Astrocyte (in vitro differentiated cells and primary cell): ENCODE measurements around the gene TMED10. TPM values are rescaled to one million over a fixed set of nuclear protein-coding genes. Genes with fewer than 3 reads are reported as not detected.

Experiments
- DNase-seq: peaks from one replicate; pipeline ENCODE4 v3.0.0-alpha.2; 2010; ENCODE audit warnings: low read depth
- FAIRE-seq: peaks from 2 replicates; lab custom pipeline; 2011; peaks lifted over from hg19 to GRCh38; lab: Jason Lieb, UNC
- H2AFZ ChIP-seq: 2 replicates; pipeline ENCODE4 v1.6.0; 2012; ENCODE audit warnings: low read depth, low read length, inconsistent platforms
- H3K27ac ChIP-seq: 2 replicates; pipeline ENCODE4 v1.5.1; 2011; ENCODE audit warnings: low read depth, low read length, inconsistent platforms
- H3K27me3 ChIP-seq: 2 replicates; pipeline ENCODE4 v1.6.0; 2011; ENCODE audit warnings: low read length, inconsistent platforms; ENCODE audit not compliant: insufficient read depth
- H3K36me3 ChIP-seq: 2 replicates; pipeline ENCODE4 v1.5.1; 2011; ENCODE audit warnings: low read length, inconsistent platforms; ENCODE audit not compliant: insufficient read depth
- H3K4me1 ChIP-seq: 2 replicates; pipeline ENCODE4 v1.5.1; 2011; ENCODE audit warnings: low read length, inconsistent platforms; ENCODE audit not compliant: insufficient read depth
- H3K4me2 ChIP-seq: 2 replicates; pipeline ENCODE4 v1.6.0; 2012; ENCODE audit warnings: low read length, inconsistent platforms
- H3K4me3 ChIP-seq: 2 replicates; pipeline ENCODE4 v1.5.1; 2011; ENCODE audit warnings: low read depth, mild to moderate bottlenecking, low read length, inconsistent platforms; ENCODE audit not compliant: insufficient read depth
- H3K79me2 ChIP-seq: 2 replicates; pipeline ENCODE4 v1.6.0; 2012; ENCODE audit warnings: mild to moderate bottlenecking, low read length, inconsistent platforms; ENCODE audit not compliant: insufficient read depth
- H3K9ac ChIP-seq: 2 replicates; pipeline ENCODE4 v1.6.0; 2012; ENCODE audit warnings: mild to moderate bottlenecking, low read length, inconsistent platforms
- H3K9me3 ChIP-seq: 2 replicates; pipeline ENCODE4 v1.5.1; 2012; ENCODE audit warnings: low read depth, mild to moderate bottlenecking, low read length, inconsistent platforms; ENCODE audit not compliant: insufficient read depth
- H4K20me1 ChIP-seq: 2 replicates; pipeline ENCODE4 v1.6.0; 2012; ENCODE audit warnings: low read length, inconsistent platforms; ENCODE audit not compliant: insufficient read depth
- H3K27ac Mint-ChIP-seq: one replicate; pipeline ENCODE4 v1.8.0; 2021; ENCODE audit warnings: mild to moderate bottlenecking, mixed read lengths; ENCODE audit not compliant: unreplicated experiment
- H3K27me3 Mint-ChIP-seq: one replicate; pipeline ENCODE4 v1.8.0; 2021; ENCODE audit warnings: low read depth, mixed read lengths; ENCODE audit not compliant: unreplicated experiment
- H3K36me3 Mint-ChIP-seq: one replicate; pipeline ENCODE4 v1.8.0; 2021; ENCODE audit warnings: low read depth, mixed read lengths; ENCODE audit not compliant: unreplicated experiment
- H3K4me1 Mint-ChIP-seq: one replicate; pipeline ENCODE4 v1.8.0; 2021; ENCODE audit warnings: low read depth, mixed read lengths; ENCODE audit not compliant: unreplicated experiment
- H3K4me3 Mint-ChIP-seq: one replicate; pipeline ENCODE4 v1.8.0; 2021; ENCODE audit warnings: mild to moderate bottlenecking, moderate library complexity, mixed read lengths; ENCODE audit not compliant: unreplicated experiment
- H3K9me3 Mint-ChIP-seq: one replicate; pipeline ENCODE4 v1.8.0; 2021; ENCODE audit warnings: mild to moderate bottlenecking, mixed read lengths; ENCODE audit not compliant: unreplicated experiment
- EZH2 ChIP-seq: IDR thresholded peaks from 2 replicates; pipeline ENCODE4 v1.6.1; 2012; ENCODE audit warnings: mild to moderate bottlenecking, low read length, inconsistent platforms; ENCODE audit not compliant: insufficient read depth
- total RNA-seq: library from RNA; stranded (reverse); gene quantifications from 2 replicates; pipeline ENCODE4 v1.2.1, GENCODE V29; 2021
- TF ChIP-seq, protein P1 (sequence below): IDR thresholded peaks from 2 replicates; pipeline ENCODE4 v1.5.1; 2011; ENCODE audit warnings: low read depth, mild to moderate bottlenecking, inconsistent platforms, low read length, moderate library complexity; ENCODE audit not compliant: insufficient read depth

Gene TMED10
- total RNA-seq, 1 donor from 2014 or later: 331 TPM

DNA sequence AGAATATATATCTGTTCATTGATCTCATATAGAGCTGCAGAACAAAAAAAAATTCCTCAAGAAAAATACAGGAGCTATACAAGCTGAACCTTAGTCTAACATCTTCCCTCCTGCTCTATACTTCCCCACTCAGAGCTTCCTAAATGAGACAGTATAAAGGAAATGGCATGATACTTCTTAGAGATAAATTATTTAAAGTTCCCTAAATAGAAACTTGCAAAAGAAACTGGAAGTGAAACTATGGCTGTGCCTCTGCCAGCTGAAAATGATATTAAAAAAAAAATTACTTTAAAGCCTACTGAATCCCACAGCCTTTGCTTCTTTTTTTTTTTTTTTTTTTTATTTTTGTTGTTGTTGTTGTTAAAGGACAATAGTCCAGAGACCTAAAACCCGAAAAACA, 37.9 kb downstream of the TMED10 start:
- H3K27me3 Mint-ChIP-seq: no peaks in the 10 kb centered on the region
- FAIRE-seq: no peak

GRCh38 chr14:75134644-75135043, 41.8 kb downstream of the TMED10 start:
- Mint-ChIP-seq H3K9me3 (no peaks in the 10 kb centered on the region), H3K27ac (no peak overlapping the region), H3K4me1 (peaks cover 2% of the 10 kb centered on the region), H3K27me3 (no peaks in the 10 kb centered on the region), H3K4me3 (no peak overlapping the region), H3K36me3 (peaks cover 21% of the 10 kb centered on the region)
- no peak overlapping the region for H3K27ac ChIP-seq
- no peak overlapping the region for H3K9ac ChIP-seq
- no peak overlapping the region for H2AFZ ChIP-seq
- DNase-seq (no peak), FAIRE-seq (no peak)
- H3K27me3 ChIP-seq: no peaks in the 10 kb centered on the region
- H3K36me3 ChIP-seq: peaks cover 20% of the 10 kb centered on the region
- no peaks in the 10 kb centered on the region for H3K9me3 ChIP-seq
- no peak overlapping the region for H3K4me3 ChIP-seq
- peaks cover 23% of the 10 kb centered on the region for H4K20me1 ChIP-seq
- no peaks in the 10 kb centered on the region for H3K4me1 ChIP-seq
- H3K79me2 ChIP-seq: peaks cover 31% of the 10 kb centered on the region
- TF ChIP-seq, protein P1, sequence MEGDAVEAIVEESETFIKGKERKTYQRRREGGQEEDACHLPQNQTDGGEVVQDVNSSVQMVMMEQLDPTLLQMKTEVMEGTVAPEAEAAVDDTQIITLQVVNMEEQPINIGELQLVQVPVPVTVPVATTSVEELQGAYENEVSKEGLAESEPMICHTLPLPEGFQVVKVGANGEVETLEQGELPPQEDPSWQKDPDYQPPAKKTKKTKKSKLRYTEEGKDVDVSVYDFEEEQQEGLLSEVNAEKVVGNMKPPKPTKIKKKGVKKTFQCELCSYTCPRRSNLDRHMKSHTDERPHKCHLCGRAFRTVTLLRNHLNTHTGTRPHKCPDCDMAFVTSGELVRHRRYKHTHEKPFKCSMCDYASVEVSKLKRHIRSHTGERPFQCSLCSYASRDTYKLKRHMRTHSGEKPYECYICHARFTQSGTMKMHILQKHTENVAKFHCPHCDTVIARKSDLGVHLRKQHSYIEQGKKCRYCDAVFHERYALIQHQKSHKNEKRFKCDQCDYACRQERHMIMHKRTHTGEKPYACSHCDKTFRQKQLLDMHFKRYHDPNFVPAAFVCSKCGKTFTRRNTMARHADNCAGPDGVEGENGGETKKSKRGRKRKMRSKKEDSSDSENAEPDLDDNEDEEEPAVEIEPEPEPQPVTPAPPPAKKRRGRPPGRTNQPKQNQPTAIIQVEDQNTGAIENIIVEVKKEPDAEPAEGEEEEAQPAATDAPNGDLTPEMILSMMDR: no peak
- TF ChIP-seq EZH2: no peak
- H3K4me2 ChIP-seq: no peak overlapping the region

More for the DNA sequence above, 37.9 kb downstream of the TMED10 start:
- Histone ChIP-seq H3K9ac (no peak overlapping the region), H3K4me3 (no peak overlapping the region), H3K27ac (no peak overlapping the region), H3K4me2 (no peak overlapping the region), H3K4me1 (no peaks in the 10 kb centered on the region), H3K9me3 (no peaks in the 10 kb centered on the region), H3K27me3 (no peaks in the 10 kb centered on the region), H4K20me1 (peaks cover 42% of the 10 kb centered on the region), H3K79me2 (peaks cover 65% of the 10 kb centered on the region), H2AFZ (no peak overlapping the region), H3K36me3 (peaks cover 15% of the 10 kb centered on the region)
- TF ChIP-seq EZH2: no peak
- TF ChIP-seq, protein P1: no peak
- H3K9me3 Mint-ChIP-seq: no peaks in the 10 kb centered on the region
- H3K36me3 Mint-ChIP-seq: peaks cover 14% of the 10 kb centered on the region
- no peak overlapping the region for H3K4me3 Mint-ChIP-seq
- H3K27ac Mint-ChIP-seq: peak overlapping the region; percentile 41
- no peak for DNase-seq
- peaks cover 5% of the 10 kb centered on the region for H3K4me1 Mint-ChIP-seq

DNA sequence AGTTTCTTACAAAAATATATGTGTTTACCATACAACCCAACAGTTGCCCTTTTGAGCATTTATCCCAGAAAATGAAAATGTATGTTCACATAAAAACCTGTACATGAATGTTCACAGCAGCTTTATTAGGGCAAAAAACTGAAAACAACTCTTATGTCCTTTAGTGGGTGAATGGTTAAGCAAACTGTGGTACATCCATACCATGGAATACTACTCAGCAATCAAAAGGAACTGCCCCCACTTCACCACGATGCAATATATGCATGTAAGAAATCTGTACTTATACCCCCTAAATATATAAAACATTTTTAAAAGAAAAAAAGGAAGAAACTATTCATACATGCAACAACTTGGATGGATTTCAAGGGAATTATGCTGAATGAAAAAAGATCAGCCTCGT, 42.8 kb downstream of the TMED10 start:
- FAIRE-seq: no peak

More for the DNA sequence above, 42.8 kb downstream of the TMED10 start:
- no peaks in the 10 kb centered on the region for H3K4me1 ChIP-seq
- H3K79me2 ChIP-seq: peaks cover 20% of the 10 kb centered on the region
- H3K4me1 Mint-ChIP-seq: peaks cover 2% of the 10 kb centered on the region
- no peak for DNase-seq
- no peaks in the 10 kb centered on the region for H3K27me3 Mint-ChIP-seq
- peaks cover 20% of the 10 kb centered on the region for H3K36me3 ChIP-seq
- H3K27me3 ChIP-seq: no peaks in the 10 kb centered on the region
- no peak for TF ChIP-seq EZH2
- TF ChIP-seq, protein P1: no peak
- H3K4me3 ChIP-seq: no peak overlapping the region
- no peak overlapping the region for H3K4me3 Mint-ChIP-seq
- H3K27ac Mint-ChIP-seq: no peak overlapping the region
- H3K27ac ChIP-seq: no peak overlapping the region
- H2AFZ ChIP-seq: no peak overlapping the region
- no peaks in the 10 kb centered on the region for H3K9me3 Mint-ChIP-seq
- H3K9me3 ChIP-seq: no peaks in the 10 kb centered on the region
- H3K4me2 ChIP-seq: no peak overlapping the region
- H3K36me3 Mint-ChIP-seq: peaks cover 21% of the 10 kb centered on the region
- no peak overlapping the region for H3K9ac ChIP-seq
- peaks cover 15% of the 10 kb centered on the region for H4K20me1 ChIP-seq
